ENCODE data around the gene PEX14. TPM values are rescaled to one million over a fixed set of nuclear protein-coding genes. Genes with fewer than 3 reads are reported as not detected.
A peak's percentile ranks its signal among the peaks of the same experiment; 100 is the strongest.

PEX14 gene
- total RNA-seq, 4 donors from 2014 or later: 8.1 to 17.8 (median 15.8) TPM

GRCh38 chr1:10665226-10665625, 190.5 kb downstream of the PEX14 start:
- DNase-seq (no peak), ATAC-seq (no peak)
- peak overlapping the region; percentile 89 to 95 (median 92) for H3K27ac ChIP-seq
- in situ Hi-C loops (cut with MboI; ENCODE audit: low sequenced_read_pairs in 4 of 4): no loop called here
- intact Hi-C loops (cut with DNase I; ENCODE audit: low total_unique reads): loop anchor here (2.0 to 10.0 kb wide), 3 partner anchors 138 to 290 kb away; no protein-coding TSS in a partner anchor
- no peaks in the 10 kb centered on the region for H3K27me3 ChIP-seq
- no peak overlapping the region for H3K4me3 ChIP-seq
- H3K9me3 ChIP-seq: no peaks in the 10 kb centered on the region
- no peaks in the 10 kb centered on the region for H3K36me3 ChIP-seq
- no peak for TF ChIP-seq CTCF (IDR thresholded peaks at IDR 0.05 in 4 of 5, conservative IDR thresholded peaks at IDR 0.05 in 1 of 5)
- no peak for TF ChIP-seq POLR2A (IDR thresholded peaks at IDR 0.05)
- peaks cover 61 to 73% of the 10 kb centered on the region in 2 donors for H3K4me1 ChIP-seq

GRCh38 chr1:10665930-10666850, 191.4 kb downstream of the PEX14 start:
- peaks cover 61 to 81% of the 10 kb centered on the region in 2 donors for H3K4me1 ChIP-seq
- TF ChIP-seq CTCF (IDR thresholded peaks at IDR 0.05 in 4 of 5, conservative IDR thresholded peaks at IDR 0.05 in 1 of 5) (peak in 1 of 5 experiments; percentile 13), POLR2A (IDR thresholded peaks at IDR 0.05) (peak in 1 of 2 donors; percentile 60)
- peak overlapping the region; percentile 89 to 95 (median 92) for H3K27ac ChIP-seq

GRCh38 chr1:10667861-10668761, 193.4 kb downstream of the PEX14 start:
- Histone ChIP-seq H3K4me1 (peaks cover 54 to 75% of the 10 kb centered on the region in 2 donors), H3K36me3 (no peaks in the 10 kb centered on the region), H3K4me3 (no peak overlapping the region), H3K27ac (peak overlapping the region; percentile 89 to 95 (median 92)), H3K9me3 (no peaks in the 10 kb centered on the region), H3K27me3 (no peaks in the 10 kb centered on the region)
- TF ChIP-seq CTCF (IDR thresholded peaks at IDR 0.05 in 4 of 5, conservative IDR thresholded peaks at IDR 0.05 in 1 of 5): no peak
- no peak for TF ChIP-seq POLR2A (IDR thresholded peaks at IDR 0.05)
- ATAC-seq: no peak
- intact Hi-C loops (cut with DNase I; ENCODE audit: low total_unique reads) (loop anchor here (2.0 to 10.0 kb wide), 4 partner anchors 57 to 287 kb away; no protein-coding TSS in a partner anchor), in situ Hi-C loops (cut with MboI; ENCODE audit: low sequenced_read_pairs in 4 of 4) (no loop called here)
- no peak for DNase-seq

More at GRCh38 chr1:10665930-10666850, 191.4 kb downstream of the PEX14 start:
- H3K27me3 ChIP-seq: no peaks in the 10 kb centered on the region
- in situ Hi-C loops (cut with MboI; ENCODE audit: low sequenced_read_pairs in 4 of 4): no loop called here
- intact Hi-C loops (cut with DNase I; ENCODE audit: low total_unique reads): loop anchor here (2.0 to 10.0 kb wide), 5 partner anchors 59 to 289 kb away; no protein-coding TSS in a partner anchor
- DNase-seq (peak; percentile 92 to 97), ATAC-seq (peak; percentile 64 to 74)
- no peak overlapping the region for H3K4me3 ChIP-seq
- H3K36me3 ChIP-seq: no peaks in the 10 kb centered on the region
- H3K9me3 ChIP-seq: no peaks in the 10 kb centered on the region

- Histone ChIP-seq H3K36me3 (no peaks in the 10 kb centered on the region), H3K27ac (peak overlapping the region; percentile 89 to 95 (median 92)), H3K27me3 (no peaks in the 10 kb centered on the region), H3K4me1 (peaks cover 42 to 61% of the 10 kb centered on the region in 2 donors), H3K4me3 (no peak overlapping the region), H3K9me3 (no peaks in the 10 kb centered on the region)
- intact Hi-C loops (cut with DNase I; ENCODE audit: low total_unique reads) (loop anchor here (5.0 to 10.0 kb wide), 2 partner anchors 142 to 285 kb away; no protein-coding TSS in a partner anchor), in situ Hi-C loops (cut with MboI; ENCODE audit: low sequenced_read_pairs in 4 of 4) (no loop called here)
- ATAC-seq (no peak), DNase-seq (no peak)
- no peak for TF ChIP-seq CTCF (IDR thresholded peaks at IDR 0.05 in 4 of 5, conservative IDR thresholded peaks at IDR 0.05 in 1 of 5)
- no peak for TF ChIP-seq POLR2A (IDR thresholded peaks at IDR 0.05)
These were observed 194.8 kb downstream of the PEX14 start for GRCh38 chr1:10669570-10669969.
